Pancreas (tissue), 10 donors: ENCODE results near the gene TNRC6B. TPM values are rescaled to one million over a fixed set of nuclear protein-coding genes. Genes with fewer than 3 reads are reported as not detected.

Experiments used
- ATAC-seq, 4 donors: fragments of 200-7000 bp; cut with Tn5 transposase; one replicate each; pipeline versions ENCODE4 v1.8.0 to v1.9.1; 2020; ENCODE audit warnings: mild to moderate bottlenecking in 4 of 4, moderate library complexity in 4 of 4
- DNase-seq, 6 donors: peaks; one replicate each; pipeline ENCODE4 v3.0.0-alpha.2; 2020
- FAIRE-seq: peaks from 2 replicates; lab custom pipeline; 2012; peaks lifted over from hg19 to GRCh38; lab: Jason Lieb, UNC
- H3K27ac ChIP-seq, 4 donors: fragments of 200-600 bp; sonication (generic); 1 replicate in 3 of 4; 2 replicates in 1 of 4; pipeline versions ENCODE4 v1.5.0 to v1.8.0; 2020
- H3K27me3 ChIP-seq, 4 donors: fragments of 200-600 bp; one replicate each; pipeline ENCODE4 v1.8.0; 2021
- H3K36me3 ChIP-seq, 3 donors: fragments of 200-600 bp; sonication (generic) in 1 of 3; one replicate each; pipeline versions ENCODE4 v1.5.0 to v1.8.0; 2020 to 2021
- H3K4me1 ChIP-seq, 3 donors: fragments of 200-600 bp; one replicate each; pipeline ENCODE4 v1.8.0; 2021
- H3K4me3 ChIP-seq, 4 donors: fragments of 200-600 bp; sonication (generic) in 2 of 4; one replicate each; pipeline versions ENCODE4 v1.5.0 to v1.8.0; 2020 to 2021
- H3K9me3 ChIP-seq, 4 donors: fragments of 200-600 bp; one replicate each; pipeline ENCODE4 v1.8.0; 2021
- CTCF ChIP-seq, 4 donors: fragments of 200-600 bp; sonication (generic) in 3 of 4; IDR thresholded peaks; one replicate each; pipeline versions ENCODE4 v1.5.0 to v1.8.0; 2021; ENCODE audit warnings: antibody characterized with exemption in 4 of 4
- WGBS, 2 donors: extraction: QIAGEN DNeasy Blood & Tissue Kit; methylation state at CpG; one replicate each; pipeline ENCODE4 v1.1.7; 2013; 5-methylcytosine and 5-hydroxymethylcytosine counted together
- intact Hi-C, 3 donors: fragments of 100-400 bp; cut with DNase I; formaldehyde crosslinking; loops; one replicate each; pipeline versions ENCODE4 v1.11.1 to v1.14.2; 2022
- polyA plus RNA-seq, 2 donors: library from polyadenylated mRNA; stranded (reverse); fragments of 200-250 nt; gene quantifications; one replicate each; pipeline ENCODE4 v1.2.3, GENCODE V29; 2013
- total RNA-seq, 6 donors: library from RNA; stranded (reverse); fragmentation: NEBNext Ultra II Directional in 4 of 6; extraction: Animal tissue kit (Norgen Biotek cat#: 25700) in 4 of 6; gene quantifications; one replicate each; pipeline versions ENCODE4 v1.2.1 to v1.2.4, GENCODE V29; 2021 to 2023
- donor health status: healthy with polysubstance abuse.
- donor health status: DM: no; HTN: no; CAD: no; lungs with moderate emphysema.
- donor health status: DM: no; HTN: no; CAD: no.
- donor health status: control.
- donor health status: control.
- donor health status: Bipolar disorder and iron deficiency.
- donor health status: DM: yes; HTN: yes; CAD: no.
- donor health status: DM: no; HTN: no; CAD: no.
- donor health status: DM: no; HTN: no; CAD: no.
- donor health status: DM: yes; HTN: yes; CAD: no.

The TNRC6B gene
- total and polyA plus RNA-seq, 8 donors, result 2.2 to 31.3 (median 21.0) TPM

GRCh38 chr22:40320687-40321086, 143.0 kb downstream of the TNRC6B start:
- ATAC-seq, result no peak
- no peak for FAIRE-seq

GRCh38 chr22:40322021-40322420, 144.3 kb downstream of the TNRC6B start:
- Histone ChIP-seq H3K4me1 (no peaks in the 10 kb centered on the region), H3K27me3 (no peaks in the 10 kb centered on the region), H3K36me3 (peaks cover 2 to 45% (median 15%) of the 10 kb centered on the region in 3 donors), H3K9me3 (no peaks in the 10 kb centered on the region), H3K27ac (no peak overlapping the region), H3K4me3 (no peak overlapping the region)
- 75 to 83% methylated on average over 5 of the region's 5 CpGs for WGBS, 2 donors
- no peak for TF ChIP-seq CTCF (IDR thresholded peaks at IDR 0.05)
- intact Hi-C loops, result no loop called here
- FAIRE-seq (no peak), DNase-seq (no peak), ATAC-seq (no peak)

More at GRCh38 chr22:40320687-40321086, 143.0 kb downstream of the TNRC6B start:
- intact Hi-C loops, result no loop called here
- no peak for TF ChIP-seq CTCF (IDR thresholded peaks at IDR 0.05)
- Histone ChIP-seq H3K27me3 (no peaks in the 10 kb centered on the region), H3K9me3 (no peaks in the 10 kb centered on the region), H3K4me1 (no peaks in the 10 kb centered on the region), H3K4me3 (no peak overlapping the region), H3K36me3 (peaks cover 2 to 49% (median 27%) of the 10 kb centered on the region in 3 donors), H3K27ac (no peak overlapping the region)
- no peak for DNase-seq

GRCh38 chr22:40322818-40323447, 145.2 kb downstream of the TNRC6B start:
- no peaks in the 10 kb centered on the region for H3K4me1 ChIP-seq
- ATAC-seq (no peak), FAIRE-seq (no peak), DNase-seq (no peak)
- no peak overlapping the region for H3K4me3 ChIP-seq
- intact Hi-C loops, result no loop called here
- no peak for TF ChIP-seq CTCF (IDR thresholded peaks at IDR 0.05)
- peaks cover 2 to 35% (median 15%) of the 10 kb centered on the region in 3 donors for H3K36me3 ChIP-seq
- H3K9me3 ChIP-seq, result no peaks in the 10 kb centered on the region
- no peaks in the 10 kb centered on the region for H3K27me3 ChIP-seq
- H3K27ac ChIP-seq, result no peak overlapping the region
- 84 to 91% methylated on average over 17 of the region's 17 CpGs for WGBS, 2 donors

GRCh38 chr22:40323681-40324171, 146.0 kb downstream of the TNRC6B start:
- no peaks in the 10 kb centered on the region for H3K27me3 ChIP-seq
- H3K36me3 ChIP-seq, result peaks cover 2 to 35% (median 15%) of the 10 kb centered on the region in 3 donors
- H3K4me1 ChIP-seq, result no peaks in the 10 kb centered on the region
- no peak for FAIRE-seq
- DNase-seq, result no peak
- no peak for TF ChIP-seq CTCF (IDR thresholded peaks at IDR 0.05)
- intact Hi-C loops, result no loop called here
- no peaks in the 10 kb centered on the region for H3K9me3 ChIP-seq
- WGBS, 2 donors, result 83 to 90% methylated on average over 8 of the region's 8 CpGs
- H3K4me3 ChIP-seq, result no peak overlapping the region
- peak in 1 of 4 donors; percentile 16 for ATAC-seq
- H3K27ac ChIP-seq, result no peak overlapping the region
